22Rv1 (cell line): ENCODE data around the gene ABCC6.
A peak's percentile ranks its signal among the peaks of the same experiment; 100 is the strongest.

Source experiments
- H3K27ac ChIP-seq: fragments of 450-650 bp; 2 replicates; pipeline ENCODE4 v1.5.1; 2017
- CTCF ChIP-seq: fragments of 450-650 bp; IDR thresholded peaks from 2 replicates; pipeline ENCODE4 v1.5.1; 2017; ENCODE audit warnings: mild to moderate bottlenecking
- ZFX ChIP-seq: fragments of 450-650 bp; IDR thresholded peaks from 2 replicates; pipeline ENCODE4 v1.6.1; 2017; ENCODE audit warnings: antibody characterized with exemption, borderline replicate concordance

The ABCC6 gene

GRCh38 chr16:16137110-16137509, 86.2 kb downstream of the ABCC6 start:
- TF ChIP-seq ZFX (no peak), CTCF (no peak)
- H3K27ac ChIP-seq = no peak overlapping the region

- no peak for TF ChIP-seq CTCF
- H3K27ac ChIP-seq = no peak overlapping the region
Measured at GRCh38 chr16:16136588-16136987, 86.7 kb downstream of the ABCC6 start.

- no peak for TF ChIP-seq ZFX
- no peak for TF ChIP-seq CTCF
- H3K27ac ChIP-seq = no peak overlapping the region
Measured at GRCh38 chr16:16133943-16134604, 89.2 kb downstream of the ABCC6 start.

- TF ChIP-seq CTCF = no peak
- H3K27ac ChIP-seq = no peak overlapping the region
Measured at GRCh38 chr16:16131659-16132058, 91.6 kb downstream of the ABCC6 start.

- TF ChIP-seq ZFX (no peak), CTCF (no peak)
Measured at GRCh38 chr16:16131204-16131603, 92.1 kb downstream of the ABCC6 start.

GRCh38 chr16:16127469-16128116, 95.7 kb downstream of the ABCC6 start:
- TF ChIP-seq CTCF = peak; percentile 91
- no peak for TF ChIP-seq ZFX

More at GRCh38 chr16:16131204-16131603, 92.1 kb downstream of the ABCC6 start:
- no peak overlapping the region for H3K27ac ChIP-seq

GRCh38 chr16:16126896-16127295, 96.4 kb downstream of the ABCC6 start:
- no peak for TF ChIP-seq ZFX
- TF ChIP-seq CTCF = no peak
- no peak overlapping the region for H3K27ac ChIP-seq

More at GRCh38 chr16:16127469-16128116, 95.7 kb downstream of the ABCC6 start:
- H3K27ac ChIP-seq = no peak overlapping the region
